Esophagus muscularis mucosa (tissue), 4 donors: ENCODE data around the gene FBRS. TPM values are rescaled to one million over a fixed set of nuclear protein-coding genes. Genes with fewer than 3 reads are reported as not detected.

Source experiments
- DNase-seq: peaks from one replicate; pipeline ENCODE4 v3.0.0-alpha.2; 2017; ENCODE audit errors: extremely low spot score
- H3K27ac ChIP-seq, 4 donors: fragments of 200-600 bp; sonication (generic); replicated peaks in 1 of 4; 1 replicate in 3 of 4; 2 replicates in 1 of 4; pipeline ENCODE4 v1.5.1; 2016 to 2019; ENCODE audit warnings: mild to moderate bottlenecking in 1 of 4
- H3K27me3 ChIP-seq, 4 donors: fragments of 200-600 bp; sonication (generic); one replicate each; pipeline versions ENCODE4 v1.5.1 to v1.6.0; 2016 to 2019
- H3K36me3 ChIP-seq, 4 donors: fragments of 200-600 bp; sonication (generic); one replicate each; pipeline ENCODE4 v1.5.1; 2016 to 2019
- H3K4me1 ChIP-seq, 4 donors: fragments of 200-600 bp; sonication (generic); one replicate each; pipeline ENCODE4 v1.5.1; 2016 to 2019
- H3K4me3 ChIP-seq, 4 donors: fragments of 200-600 bp; sonication (generic); 1 replicate in 2 of 4; 2 replicates in 2 of 4; pipeline ENCODE4 v1.5.1; 2016 to 2019; ENCODE audit warnings: mild to moderate bottlenecking in 4 of 4, moderate library complexity in 1 of 4
- H3K9me3 ChIP-seq, 4 donors: fragments of 200-600 bp; sonication (generic); 1 replicate in 3 of 4; 2 replicates in 1 of 4; pipeline ENCODE4 v1.5.1; 2016 to 2019
- CTCF ChIP-seq, 3 experiments: fragments of 200-600 bp in 2 of 3; fragments of 450-650 bp in 1 of 3; sonication (generic) in 2 of 3; IDR thresholded peaks; one replicate each; pipeline ENCODE4 v1.5.1; 2017 to 2019; ENCODE audit warnings: antibody characterized with exemption in 3 of 3, mild to moderate bottlenecking in 2 of 3, moderate library complexity in 1 of 3
- EP300 ChIP-seq: sonication (generic); formaldehyde crosslinking; IDR thresholded peaks from one replicate; pipeline ENCODE4 v1.6.1; 2017; ENCODE audit warnings: antibody characterized with exemption
- POLR2A ChIP-seq: fragments of 450-650 bp; IDR thresholded peaks from one replicate; pipeline ENCODE4 v1.6.1; 2017; ENCODE audit warnings: antibody characterized with exemption, moderate library complexity, mild to moderate bottlenecking, low read depth
- POLR2AphosphoS5 ChIP-seq, 2 donors: sonication (generic); formaldehyde crosslinking; IDR thresholded peaks; one replicate each; pipeline ENCODE4 v1.6.1; 2017; ENCODE audit warnings: antibody characterized with exemption in 2 of 2
- WGBS: methylation state at CpG from one replicate; pipeline ENCODE4 v1.1.5; 2018; 5-methylcytosine and 5-hydroxymethylcytosine counted together
- intact Hi-C: fragments of 100-400 bp; cut with DNase I; formaldehyde crosslinking; loops from one replicate; pipeline ENCODE4 v1.15.1; 2023
- total RNA-seq, 4 donors: library from RNA; depleted of rRNA; stranded (reverse); fragments of >200 nt; gene quantifications; one replicate each; pipeline versions ENCODE4 v1.1.0 to v1.2.1, GENCODE V29; 2016

The FBRS gene
- total RNA-seq, 4 donors from 2014 or later: 26.2 to 63.4 (median 37.8) TPM

- intact Hi-C loops: no loop called here
- WGBS: 76% methylated on average over 6 of the region's 6 CpGs
- H3K27ac ChIP-seq: no peak overlapping the region
- H3K4me3 ChIP-seq: no peak overlapping the region
- peaks cover 6 to 8% (median 8%) of the 10 kb centered on the region in 4 donors for H3K4me1 ChIP-seq
- DNase-seq: no peak
- TF ChIP-seq CTCF (IDR thresholded peaks at IDR 0.05): no peak
- H3K9me3 ChIP-seq: no peaks in the 10 kb centered on the region
- H3K36me3 ChIP-seq: no peaks in the 10 kb centered on the region
- no peaks in the 10 kb centered on the region for H3K27me3 ChIP-seq
Observed at GRCh38 chr16:30645727-30646126, 12.5 kb upstream of the FBRS start.

GRCh38 chr16:30647274-30647571 lies 11.0 kb upstream of the FBRS start:
- Histone ChIP-seq H3K27me3 (no peaks in the 10 kb centered on the region), H3K9me3 (no peaks in the 10 kb centered on the region), H3K36me3 (peaks cover 0 to under 1% (median 0%) of the 10 kb centered on the region in 4 donors), H3K4me3 (no peak overlapping the region), H3K4me1 (peaks cover 9 to 17% (median 15%) of the 10 kb centered on the region in 4 donors), H3K27ac (no peak overlapping the region)
- 72% methylated on average over 1 of the region's 1 CpG for WGBS
- TF ChIP-seq CTCF (IDR thresholded peaks at IDR 0.05) (no peak), EP300 (no peak), POLR2A (no peak), POLR2AphosphoS5 (IDR thresholded peaks at IDR 0.05) (no peak)
- no peak for DNase-seq
- intact Hi-C loops: no loop called here

- TF ChIP-seq POLR2AphosphoS5 (IDR thresholded peaks at IDR 0.05) (no peak), POLR2A (no peak), EP300 (no peak), CTCF (IDR thresholded peaks at IDR 0.05) (no peak)
- Histone ChIP-seq H3K27me3 (no peaks in the 10 kb centered on the region), H3K27ac (peak overlapping the region; percentile 95 to 99 (median 97)), H3K9me3 (no peaks in the 10 kb centered on the region), H3K4me1 (peaks cover 17 to 38% (median 37%) of the 10 kb centered on the region in 4 donors), H3K36me3 (peaks cover 24 to 27% (median 26%) of the 10 kb centered on the region in 4 donors), H3K4me3 (peak overlapping the region; percentile 82 to 96 (median 86))
- WGBS: 35% methylated on average over 13 of the region's 22 CpGs
- intact Hi-C loops: no loop called here
- DNase-seq: peak; percentile 93
Observed at GRCh38 chr16:30649725-30650368, 8.4 kb upstream of the FBRS start.

GRCh38 chr16:30650369-30651123 lies 7.7 kb upstream of the FBRS start, which contains the start of gene PRR14:
Gene PRR14, plus strand, starts transcription at chr16:30650960. Its CDS starts 686 bp downstream, at chr16:30651646.
- Histone ChIP-seq H3K36me3 (peaks cover 31 to 34% (median 33%) of the 10 kb centered on the region in 4 donors), H3K9me3 (no peaks in the 10 kb centered on the region), H3K27me3 (no peaks in the 10 kb centered on the region), H3K27ac (peak within 1 kb of the TSS; percentile 95 to 99 (median 97)), H3K4me3 (peak within 1 kb of the TSS; percentile 82 to 96 (median 86)), H3K4me1 (peaks cover 17 to 38% (median 37%) of the 10 kb centered on the region in 4 donors)
- intact Hi-C loops: no loop called here
- WGBS: 1% methylated on average over 45 of the region's 53 CpGs
- TF ChIP-seq POLR2A (peak; percentile 31), POLR2AphosphoS5 (IDR thresholded peaks at IDR 0.05) (peak in 1 of 2 donors; percentile 86), CTCF (IDR thresholded peaks at IDR 0.05) (peak in 2 of 3 experiments; percentile 39 to 51), EP300 (no peak)
- peak; percentile 100 for DNase-seq
